Breast epithelium (tissue), 4 donors: ENCODE data around the gene ARL3. TPM values are rescaled to one million over a fixed set of nuclear protein-coding genes. Genes with fewer than 3 reads are reported as not detected.
A peak's percentile ranks its signal among the peaks of the same experiment; 100 is the strongest.
"Not testable (repeated sequence)": the region's sequence is repeated elsewhere in the genome, so short reads cannot be mapped to it uniquely, and the experiment has no call there.

Experiments
- DNase-seq, 2 donors: peaks; one replicate each; pipeline ENCODE4 v3.0.0-alpha.2; 2019; ENCODE audit warnings: low spot score in 2 of 2
- H3K27ac ChIP-seq, 2 donors: fragments of 200-600 bp; sonication (generic) in 1 of 2; one replicate each; pipeline ENCODE4 v1.5.1; 2016 to 2019; ENCODE audit warnings: mild to moderate bottlenecking in 1 of 2
- H3K27me3 ChIP-seq, 2 donors: fragments of 200-600 bp; sonication (generic) in 1 of 2; one replicate each; pipeline versions ENCODE4 v1.5.1 to v1.6.0; 2017 to 2019; ENCODE audit warnings: control low read depth in 1 of 2, mild to moderate bottlenecking in 1 of 2
- H3K36me3 ChIP-seq: fragments of 200-600 bp; one replicate; pipeline ENCODE4 v1.5.1; 2019
- H3K4me1 ChIP-seq, 2 donors: fragments of 200-600 bp; sonication (generic); one replicate each; pipeline ENCODE4 v1.5.1; 2016 to 2019; ENCODE audit warnings: control low read depth in 1 of 2
- H3K4me3 ChIP-seq, 3 donors: fragments of 200-600 bp; sonication (generic); 1 replicate in 2 of 3; 2 replicates in 1 of 3; pipeline ENCODE4 v1.5.1; 2016 to 2019; ENCODE audit warnings: mild to moderate bottlenecking in 3 of 3, moderate library complexity in 2 of 3
- H3K9me3 ChIP-seq, 2 donors: fragments of 200-600 bp; sonication (generic) in 1 of 2; one replicate each; pipeline ENCODE4 v1.5.1; 2016 to 2019; ENCODE audit warnings: control low read depth in 1 of 2
- CTCF ChIP-seq, 3 donors: fragments of 450-650 bp; IDR thresholded peaks; one replicate each; pipeline ENCODE4 v1.5.1; 2016 to 2017; ENCODE audit warnings: antibody characterized with exemption in 3 of 3, mild to moderate bottlenecking in 3 of 3, moderate library complexity in 3 of 3
- POLR2A ChIP-seq: fragments of 450-650 bp; IDR thresholded peaks from one replicate; pipeline ENCODE4 v1.6.1; 2016; ENCODE audit warnings: antibody characterized with exemption, mild to moderate bottlenecking, moderate library complexity
- POLR2AphosphoS5 ChIP-seq, 3 donors: sonication (generic); formaldehyde crosslinking; IDR thresholded peaks; one replicate each; pipeline ENCODE4 v1.6.1; 2017; ENCODE audit warnings: antibody characterized with exemption in 3 of 3
- intact Hi-C: fragments of 100-400 bp; cut with DNase I; formaldehyde crosslinking; loops from one replicate; pipeline ENCODE4 v1.15.1; 2023; ENCODE audit warnings: low total_unique reads
- total RNA-seq, 3 donors: library from RNA; depleted of rRNA; stranded (reverse); fragments of >200 nt; gene quantifications; one replicate each; pipeline ENCODE4 v1.1.0, GENCODE V29; 2016

The ARL3 gene
- total RNA-seq, 3 donors from 2014 or later: 5.1 to 7.3 (median 5.9) TPM

GRCh38 chr10:102720337-102720736, 6.1 kb upstream of the ARL3 start:
- DNase-seq: no peak
- Histone ChIP-seq H3K27ac (no peak overlapping the region), H3K36me3 (no peaks in the 10 kb centered on the region), H3K4me1 (no peaks in the 10 kb centered on the region), H3K27me3 (no peaks in the 10 kb centered on the region), H3K9me3 (no peaks in the 10 kb centered on the region), H3K4me3 (no peak overlapping the region)
- TF ChIP-seq CTCF (IDR thresholded peaks at IDR 0.05) (no peak), POLR2A (no peak), POLR2AphosphoS5 (IDR thresholded peaks at IDR 0.05) (no peak)
- intact Hi-C loops: loop anchor here (10.0 kb wide), 1 partner anchor 184 kb away; no protein-coding TSS in a partner anchor

GRCh38 chr10:102718220-102718619, 4.0 kb upstream of the ARL3 start:
- DNase-seq: no peak
- Histone ChIP-seq H3K4me1 (peaks cover 0 to 2% of the 10 kb centered on the region in 2 donors), H3K36me3 (no peaks in the 10 kb centered on the region), H3K9me3 (no peaks in the 10 kb centered on the region), H3K27ac (peak overlapping the region in 1 of 2 donors; percentile 15), H3K27me3 (no peaks in the 10 kb centered on the region), H3K4me3 (no peak overlapping the region)
- intact Hi-C loops: no loop called here
- no peak for TF ChIP-seq CTCF (IDR thresholded peaks at IDR 0.05)
- TF ChIP-seq POLR2AphosphoS5 (IDR thresholded peaks at IDR 0.05): no peak
- TF ChIP-seq POLR2A: no peak

- DNase-seq, H3K4me3 ChIP-seq, H3K27ac ChIP-seq, H3K27me3 ChIP-seq, H3K9me3 ChIP-seq, H3K36me3 ChIP-seq, intact Hi-C loops, H3K4me1 ChIP-seq: not testable (repeated sequence)
Measured at GRCh38 chr10:102716900-102717565, 2.8 kb upstream of the ARL3 start.

GRCh38 chr10:102715880-102716279, 1.7 kb upstream of the ARL3 start:
- Histone ChIP-seq H3K9me3 (no peaks in the 10 kb centered on the region), H3K27ac (no peak overlapping the region), H3K4me3 (no peak overlapping the region), H3K36me3 (no peaks in the 10 kb centered on the region), H3K27me3 (no peaks in the 10 kb centered on the region), H3K4me1 (peaks cover 3 to 5% of the 10 kb centered on the region in 2 donors)
- DNase-seq: no peak
- intact Hi-C loops: no loop called here
- TF ChIP-seq CTCF (IDR thresholded peaks at IDR 0.05) (no peak), POLR2AphosphoS5 (IDR thresholded peaks at IDR 0.05) (no peak), POLR2A (no peak)

GRCh38 chr10:102714621-102715455, 641 bp upstream of the ARL3 start, which contains the start of gene SFXN2:
Gene SFXN2 (plus strand): TSS chr10:102714636. CDS start chr10:102726637, 12,001 bp downstream.
- peak within 1 kb of the TSS; percentile 78 to 99 (median 92) for H3K4me3 ChIP-seq
- no peak for TF ChIP-seq CTCF (IDR thresholded peaks at IDR 0.05)
- TF ChIP-seq POLR2A: no peak
- no peak for TF ChIP-seq POLR2AphosphoS5 (IDR thresholded peaks at IDR 0.05)
- H3K27ac ChIP-seq: peak within 1 kb of the TSS; percentile 87 to 91
- intact Hi-C loops: no loop called here
- no peaks in the 10 kb centered on the region for H3K9me3 ChIP-seq
- peaks cover 3 to 5% of the 10 kb centered on the region in 2 donors for H3K4me1 ChIP-seq
- H3K27me3 ChIP-seq: no peaks in the 10 kb centered on the region
- peak in 1 of 2 donors; percentile 56 for DNase-seq
- no peaks in the 10 kb centered on the region for H3K36me3 ChIP-seq
